HepG2 (cell line): Measurements from ENCODE around the gene PTPRU. TPM values are rescaled to one million over a fixed set of nuclear protein-coding genes. Genes with fewer than 3 reads are reported as not detected.

ENCODE experiments used
- ATF7-NPFF ChIP-seq: sonication (generic); formaldehyde crosslinking; IDR thresholded peaks from 2 replicates; pipeline ENCODE4 v1.8.1; 2023; ENCODE audit warnings: mild to moderate bottlenecking, low read depth, missing genetic modification reagents, moderate library complexity
- CEBPZ ChIP-seq: IDR thresholded peaks from 2 replicates; pipeline ENCODE4 v1.6.1; 2012; ENCODE audit warnings: low read length, improper control_type of control experiment
- FIP1L1 ChIP-seq: fragments of 200-400 bp; formaldehyde crosslinking; IDR thresholded peaks from 2 replicates; pipeline ENCODE4 v1.6.1; 2018; ENCODE audit warnings: low read depth, mild to moderate bottlenecking, low read length, moderate library complexity, borderline replicate concordance; ENCODE audit not compliant: insufficient read depth
- LRRFIP1 ChIP-seq: sonication (generic); formaldehyde crosslinking; conservative IDR thresholded peaks from 2 replicates; pipeline ENCODE4 v1.4.0; 2020; ENCODE audit warnings: missing genetic modification reagents
- MTA3 ChIP-seq: sonication (generic); formaldehyde crosslinking; IDR thresholded peaks from 2 replicates; pipeline ENCODE4 v1.4.0; 2020; ENCODE audit warnings: missing genetic modification reagents
- MYNN ChIP-seq: sonication (generic); formaldehyde crosslinking; IDR thresholded peaks from 2 replicates; pipeline ENCODE4 v1.4.0; 2020; ENCODE audit warnings: mild to moderate bottlenecking, low read depth, missing genetic modification reagents
- NFIB ChIP-seq: sonication (generic); formaldehyde crosslinking; IDR thresholded peaks from 2 replicates; pipeline ENCODE4 v1.9.0; 2021; ENCODE audit warnings: missing genetic modification reagents, mild to moderate bottlenecking, borderline replicate concordance
- NFIC ChIP-seq: IDR thresholded peaks from 2 replicates; pipeline ENCODE4 v1.6.1; 2012; ENCODE audit warnings: mild to moderate bottlenecking, low read length, inconsistent platforms
- SMYD3 ChIP-seq: sonication (generic); formaldehyde crosslinking; IDR thresholded peaks from 2 replicates; pipeline ENCODE4 v1.8.1; 2023; ENCODE audit warnings: mild to moderate bottlenecking, missing genetic modification reagents
- SNAPC2 ChIP-seq: sonication (generic); formaldehyde crosslinking; IDR thresholded peaks from 2 replicates; pipeline ENCODE4 v1.8.1; 2022; ENCODE audit warnings: mild to moderate bottlenecking, missing genetic modification reagents
- THAP11 ChIP-seq: IDR thresholded peaks from 2 replicates; pipeline ENCODE4 v1.6.1; 2016; ENCODE audit warnings: missing biosample characterization, missing genetic modification reagents
- U2AF1 ChIP-seq: fragments of 200-400 bp; formaldehyde crosslinking; optimal IDR thresholded peaks from 2 replicates; pipeline ENCODE3; 2017; ENCODE audit warnings: mild to moderate bottlenecking, low read depth, low read length
- ZBTB25 ChIP-seq: IDR thresholded peaks from 2 replicates; pipeline ENCODE4 v1.6.1; 2018; ENCODE audit warnings: missing genetic modification reagents
- ZNF235 ChIP-seq: sonication (generic); formaldehyde crosslinking; IDR thresholded peaks from 2 replicates; pipeline ENCODE4 v1.8.1; 2023; ENCODE audit warnings: mild to moderate bottlenecking, missing genetic modification reagents, borderline replicate concordance
- ZNF253 ChIP-seq: sonication (generic); formaldehyde crosslinking; IDR thresholded peaks from 2 replicates; pipeline ENCODE4 v1.8.0; 2022; ENCODE audit warnings: mild to moderate bottlenecking, missing genetic modification reagents, borderline replicate concordance
- ZNF335 ChIP-seq: sonication (generic); formaldehyde crosslinking; IDR thresholded peaks from 2 replicates; pipeline ENCODE4 v1.4.0; 2020; ENCODE audit warnings: missing genetic modification reagents
- ZNF382 ChIP-seq: sonication (generic); formaldehyde crosslinking; IDR thresholded peaks from 2 replicates; pipeline ENCODE4 v1.5.0; 2020; ENCODE audit warnings: missing genetic modification reagents, mild to moderate bottlenecking, borderline replicate concordance
- ZNF629 ChIP-seq: sonication (generic); formaldehyde crosslinking; conservative IDR thresholded peaks from 2 replicates; pipeline ENCODE4 v1.5.0; 2020; ENCODE audit warnings: missing genetic modification reagents
- ZNF737 ChIP-seq: sonication (generic); formaldehyde crosslinking; IDR thresholded peaks from 2 replicates; pipeline ENCODE4 v1.5.0; 2020; ENCODE audit warnings: missing genetic modification reagents, mild to moderate bottlenecking, borderline replicate concordance
- ZNF768 ChIP-seq: sonication (generic); formaldehyde crosslinking; IDR thresholded peaks from 2 replicates; pipeline ENCODE4 v1.4.0; 2020; ENCODE audit warnings: missing genetic modification reagents
- ZSCAN31 ChIP-seq: sonication (generic); formaldehyde crosslinking; IDR thresholded peaks from 2 replicates; pipeline ENCODE4 v1.5.0; 2020; ENCODE audit warnings: low read depth, mild to moderate bottlenecking, missing genetic modification reagents
- polyA plus RNA-seq, 8 experiments: library from polyadenylated mRNA; depleted of rRNA in 3 of 8; stranded (reverse) in 7 of 8; unstranded in 1 of 8; fragments of >200 nt; fragmentation: Illumina TruSeq in 4 of 8; extraction: Trizol in 4 of 8; gene quantifications; 2 replicates each; pipeline versions ENCODE4 v1.2.1 to v1.2.3, GENCODE V29; 2011 to 2016; ENCODE audit warnings: low read depth in 4 of 8, missing spikeins in 1 of 8, mixed read lengths in 1 of 8; ENCODE audit not compliant: insufficient read depth in 1 of 8
- total RNA-seq, 5 experiments: library from RNA; depleted of rRNA; stranded (reverse); fragments of >200 nt; fragmentation: Illumina TruSeq; extraction: Trizol; gene quantifications; 2 replicates each; pipeline ENCODE4 v1.2.3, GENCODE V29; 2016; ENCODE audit warnings: low read depth in 1 of 5

PTPRU gene
- total and polyA plus RNA-seq, 2 of the 13 experiments (the other 11 are each of a cell fraction or from before 2014, with no cell fraction given): 21.6 to 22.3 TPM

GRCh38 chr1:29230553-29231378, 5.6 kb upstream of the PTPRU start, which contains the start of gene MECR (continued):
- TF ChIP-seq CEBPZ: no peak
- no peak for TF ChIP-seq ZNF335
- TF ChIP-seq MTA3 (CRISPR knock-in tag): no peak
- no peak for TF ChIP-seq FIP1L1
- no peak for TF ChIP-seq NFIC
- no peak for TF ChIP-seq ZNF235
- no peak for TF ChIP-seq LRRFIP1 (CRISPR knock-in tag)
- TF ChIP-seq SMYD3 (CRISPR knock-in tag): no peak
- no peak for TF ChIP-seq MYNN
- no peak for TF ChIP-seq ZNF768 (CRISPR knock-in tag)
- TF ChIP-seq NFIB: no peak
- TF ChIP-seq THAP11: peak; percentile 85
- no peak for TF ChIP-seq ZSCAN31 (CRISPR knock-in tag)
- peak; percentile 78; the same call in 1 of the 2 replicates for TF ChIP-seq ATF7-NPFF
- TF ChIP-seq ZNF382: no peak
- TF ChIP-seq ZNF253 (CRISPR knock-in tag): no peak
- TF ChIP-seq ZNF629 (CRISPR knock-in tag): no peak
- TF ChIP-seq U2AF1: no peak
- TF ChIP-seq ZBTB25 (CRISPR knock-in tag): peak; percentile 82
- TF ChIP-seq ZNF737 (CRISPR knock-in tag): no peak
- TF ChIP-seq SNAPC2: peak; percentile 36
